H9 (cell line): Measurements from ENCODE around the gene LPP. TPM values are rescaled to one million over a fixed set of nuclear protein-coding genes. Genes with fewer than 3 reads are reported as not detected.
A peak's percentile ranks its signal among the peaks of the same experiment; 100 is the strongest.

Experiments
- DNase-seq: peaks from one replicate; pipeline ENCODE4 v3.0.0-alpha.2; 2017
- H2AFZ ChIP-seq: one replicate; pipeline ENCODE4 v1.6.1; 2013; ENCODE audit warnings: mild to moderate bottlenecking, low read length, control low read depth, moderate library complexity
- H2AK5ac ChIP-seq: 2 replicates; pipeline ENCODE4 v1.6.1; 2013; ENCODE audit warnings: low read length, control low read depth, mixed read lengths; ENCODE audit not compliant: insufficient read length
- H2BK120ac ChIP-seq: one replicate; pipeline ENCODE4 v1.6.1; 2013; ENCODE audit warnings: low read depth, mild to moderate bottlenecking, low read length, control low read depth, inconsistent platforms; ENCODE audit not compliant: poor library complexity, severe bottlenecking
- H2BK12ac ChIP-seq: 2 replicates; pipeline ENCODE4 v1.6.1; 2013; ENCODE audit warnings: low read length, control low read depth, mixed read lengths, low read depth; ENCODE audit not compliant: insufficient read length
- H2BK15ac ChIP-seq: 2 replicates; pipeline ENCODE4 v1.6.1; 2013; ENCODE audit warnings: low read depth, low read length, control low read depth
- H2BK20ac ChIP-seq: one replicate; pipeline ENCODE4 v1.6.1; 2013; ENCODE audit warnings: low read depth, mild to moderate bottlenecking, low read length, control low read depth, inconsistent platforms; ENCODE audit not compliant: poor library complexity, severe bottlenecking
- H2BK5ac ChIP-seq: 2 replicates; pipeline ENCODE4 v1.6.1; 2013; ENCODE audit warnings: low read length, control low read depth, mixed read lengths; ENCODE audit not compliant: insufficient read length
- H3K14ac ChIP-seq: 2 replicates; pipeline ENCODE4 v1.6.1; 2013; ENCODE audit warnings: low read length, control low read depth; ENCODE audit not compliant: insufficient read depth
- H3K18ac ChIP-seq: 2 replicates; pipeline ENCODE4 v1.6.1; 2013; ENCODE audit warnings: low read depth, mild to moderate bottlenecking, mixed read lengths, low read length, control low read depth; ENCODE audit not compliant: insufficient read length
- H3K23ac ChIP-seq: 2 replicates; pipeline ENCODE4 v1.6.1; 2013; ENCODE audit warnings: low read length, control low read depth, mixed read lengths, low read depth; ENCODE audit not compliant: insufficient read length
- H3K23me2 ChIP-seq: 2 replicates; pipeline ENCODE4 v1.6.1; 2013; ENCODE audit warnings: low read depth, mild to moderate bottlenecking, mixed read lengths, low read length, control low read depth; ENCODE audit not compliant: insufficient read length, poor library complexity, severe bottlenecking
- H3K27ac ChIP-seq: 2 replicates; pipeline ENCODE4 v1.5.1; 2013; ENCODE audit warnings: low read length, control low read depth, mixed read lengths, low read depth; ENCODE audit not compliant: insufficient read length
- H3K27me3 ChIP-seq: 2 replicates; pipeline ENCODE4 v1.6.1; 2013; ENCODE audit warnings: low read length, control low read depth, inconsistent platforms; ENCODE audit not compliant: insufficient read depth
- H3K4ac ChIP-seq: 2 replicates; pipeline ENCODE4 v1.6.1; 2013; ENCODE audit warnings: low read depth, mild to moderate bottlenecking, control low read depth, inconsistent platforms, low read length, moderate library complexity
- H3K4me1 ChIP-seq: 2 replicates; pipeline ENCODE4 v1.6.1; 2013; ENCODE audit warnings: low read length, control low read depth, inconsistent platforms; ENCODE audit not compliant: insufficient read depth
- H3K4me2 ChIP-seq: 2 replicates; pipeline ENCODE4 v1.6.1; 2013; ENCODE audit warnings: low read length, control low read depth, mixed read lengths; ENCODE audit not compliant: insufficient read length, insufficient read depth
- H3K56ac ChIP-seq: 2 replicates; pipeline ENCODE4 v1.6.1; 2013; ENCODE audit warnings: low read depth, mild to moderate bottlenecking, mixed read lengths, low read length, control low read depth; ENCODE audit not compliant: insufficient read length
- H3K79me1 ChIP-seq: 2 replicates; pipeline ENCODE4 v1.6.1; 2013; ENCODE audit warnings: low read depth, mild to moderate bottlenecking, moderate library complexity, low read length, control low read depth, inconsistent platforms; ENCODE audit not compliant: insufficient read depth, poor library complexity, severe bottlenecking
- H3K79me2 ChIP-seq: 2 replicates; pipeline ENCODE4 v1.6.1; 2013; ENCODE audit warnings: low read length, control low read depth, inconsistent platforms; ENCODE audit not compliant: insufficient read depth
- H3K9ac ChIP-seq: 2 replicates; pipeline ENCODE4 v1.6.1; 2013; ENCODE audit warnings: low read length, control low read depth, mixed read lengths; ENCODE audit not compliant: insufficient read length; ENCODE audit errors: extremely low read depth
- H3K9me3 ChIP-seq: one replicate; pipeline ENCODE4 v1.6.1; 2013; ENCODE audit warnings: low read depth, low read length, inconsistent platforms; ENCODE audit not compliant: control insufficient read depth
- H3T11ph ChIP-seq: one replicate; pipeline ENCODE4 v1.6.1; 2013; ENCODE audit warnings: mild to moderate bottlenecking, low read length, control low read depth, inconsistent platforms
- H4K20me1 ChIP-seq: one replicate; pipeline ENCODE4 v1.6.1; 2013; ENCODE audit not compliant: control insufficient read depth, insufficient read length, insufficient read depth
- H4K5ac ChIP-seq: 2 replicates; pipeline ENCODE4 v1.6.1; 2013; ENCODE audit warnings: low read depth, mild to moderate bottlenecking, mixed read lengths, low read length, control low read depth; ENCODE audit not compliant: insufficient read length
- H4K8ac ChIP-seq: replicated peaks from 2 replicates; pipeline ENCODE4 v1.6.1; 2013; ENCODE audit warnings: low read length, control low read depth, mixed read lengths, low read depth; ENCODE audit not compliant: insufficient read length
- H4K91ac ChIP-seq: 2 replicates; pipeline ENCODE4 v1.6.1; 2013; ENCODE audit warnings: low read depth, mild to moderate bottlenecking, moderate library complexity, mixed read lengths, low read length, control low read depth; ENCODE audit not compliant: insufficient read length
- H3K27ac Mint-ChIP-seq, 3 experiments: 2 replicates in 2 of 3; 3 replicates in 1 of 3; pipeline ENCODE4 v1.8.0; 2020 to 2021; ENCODE audit warnings: mixed read lengths in 3 of 3, mild to moderate bottlenecking in 1 of 3, moderate library complexity in 1 of 3
- H3K27me3 Mint-ChIP-seq: 2 replicates; pipeline ENCODE4 v1.8.0; 2021; ENCODE audit warnings: low read depth, mild to moderate bottlenecking, moderate library complexity, mixed read lengths
- H3K36me3 Mint-ChIP-seq, 3 experiments: 2 replicates in 2 of 3; 3 replicates in 1 of 3; pipeline ENCODE4 v1.8.0; 2020 to 2021; ENCODE audit warnings: low read depth in 3 of 3, mixed read lengths in 3 of 3; ENCODE audit not compliant: insufficient read depth in 1 of 3
- H3K4me1 Mint-ChIP-seq, 2 experiments: 2 replicates each; pipeline ENCODE4 v1.8.0; 2020; ENCODE audit warnings: mixed read lengths in 2 of 2
- H3K4me3 Mint-ChIP-seq, 2 experiments: 2 replicates in 1 of 2; 3 replicates in 1 of 2; pipeline ENCODE4 v1.8.0; 2020 to 2021; ENCODE audit warnings: mild to moderate bottlenecking in 2 of 2, mixed read lengths in 2 of 2, moderate library complexity in 1 of 2
- H3K9me3 Mint-ChIP-seq, 2 experiments: 2 replicates in 1 of 2; 3 replicates in 1 of 2; pipeline ENCODE4 v1.8.0; 2020; ENCODE audit warnings: mild to moderate bottlenecking in 2 of 2, mixed read lengths in 2 of 2, moderate library complexity in 1 of 2
- CTCF ChIP-seq: fragments of 200-600 bp; sonication (generic); conservative IDR thresholded peaks from 3 replicates; pipeline ENCODE4 v1.8.0; 2021; ENCODE audit warnings: antibody characterized with exemption, mild to moderate bottlenecking
- WGBS: extraction: QIAGEN DNeasy Blood & Tissue Kit; methylation state at CpG from one replicate; pipeline ENCODE4 v1.1.7; 2013; ENCODE audit warnings: missing lambda C conversion rate, low lambda C conversion rate, mixed read lengths; ENCODE audit not compliant: insufficient read length; ENCODE audit errors: extremely low coverage; 5-methylcytosine and 5-hydroxymethylcytosine counted together
- total RNA-seq: library from RNA; stranded (reverse); gene quantifications from 2 replicates; pipeline ENCODE4 v1.2.1, GENCODE V29; 2021

LPP gene
- total RNA-seq, 1 experiment from 2014 or later, result 64.6 TPM

GRCh38 chr3:188217011-188217463 lies 63.1 kb downstream of the LPP start:
- Histone ChIP-seq H2AK5ac (no peak overlapping the region), H2BK15ac (no peak overlapping the region), H3K27me3 (no peaks in the 10 kb centered on the region), H3T11ph (no peak overlapping the region), H3K23ac (no peak overlapping the region), H2BK120ac (no peak overlapping the region), H3K23me2 (no peaks in the 10 kb centered on the region), H3K9me3 (no peaks in the 10 kb centered on the region), H3K18ac (no peak overlapping the region), H2BK12ac (no peak overlapping the region), H2AFZ (no peak overlapping the region), H4K8ac (no peak overlapping the region), H3K27ac (no peak overlapping the region), H3K4ac (no peak overlapping the region), H3K14ac (no peak overlapping the region), H2BK20ac (no peak overlapping the region), H3K4me1 (peaks cover 12% of the 10 kb centered on the region), H3K79me1 (no peaks in the 10 kb centered on the region), H2BK5ac (no peak overlapping the region), H3K9ac (no peak overlapping the region), H3K4me2 (no peak overlapping the region), H4K20me1 (no peaks in the 10 kb centered on the region), H3K79me2 (peaks cover 6% of the 10 kb centered on the region; the same call in 1 of the 2 replicates), H3K56ac (no peak overlapping the region), H4K5ac (no peak overlapping the region), H4K91ac (no peak overlapping the region)
- Mint-ChIP-seq H3K4me1 (peaks cover 29 to 31% of the 10 kb centered on the region in 2 experiments), H3K27me3 (no peaks in the 10 kb centered on the region), H3K4me3 (no peak overlapping the region), H3K27ac (peak overlapping the region in 2 of 3 experiments; percentile 5 to 7; a peak in 1 of 7 replicates), H3K36me3 (peaks cover 0 to 4% (median 0%) of the 10 kb centered on the region in 3 experiments; a peak in 1 of 7 replicates), H3K9me3 (no peaks in the 10 kb centered on the region)
- no peak for TF ChIP-seq CTCF
- DNase-seq, result no peak
- WGBS, result no CpG with 5 or more reads among the region's 4 CpGs
